SU-DHL-6 (cell line): ENCODE measurements around the gene MPEG1.

Source experiments
- H2AFZ ChIP-seq: fragments of 200-600 bp; sonication (generic); 2 replicates; pipeline ENCODE4 v1.6.1; 2014; ENCODE audit warnings: low read depth, mild to moderate bottlenecking, moderate library complexity, mixed read lengths, antibody characterized with exemption, low read length; ENCODE audit not compliant: severe bottlenecking
- H3F3A ChIP-seq: fragments of 200-600 bp; shearing (Covaris generic); 2 replicates; pipeline ENCODE4 v1.6.0; 2016; ENCODE audit warnings: antibody characterized with exemption, mild to moderate bottlenecking; ENCODE audit not compliant: insufficient read depth
- H3K27ac ChIP-seq: fragments of 200-600 bp; sonication (generic); 2 replicates; pipeline ENCODE4 v1.5.1; 2016; ENCODE audit warnings: low read depth, mild to moderate bottlenecking, low read length, moderate library complexity, mixed read lengths
- H3K27me3 ChIP-seq: fragments of 200-600 bp; sonication (generic), shearing (Covaris generic); 2 replicates; pipeline ENCODE4 v1.6.0; 2014; ENCODE audit warnings: mild to moderate bottlenecking, low read length
- H3K36me3 ChIP-seq: fragments of 200-600 bp; sonication (generic); 2 replicates; pipeline ENCODE4 v1.6.1; 2014; ENCODE audit warnings: mild to moderate bottlenecking, low read length, mixed read lengths
- H3K4me2 ChIP-seq: fragments of 300-600, 200-600 bp; shearing (Covaris generic), sonication (generic); 2 replicates; pipeline ENCODE4 v1.6.0; 2014; ENCODE audit warnings: low read length, low read depth, mild to moderate bottlenecking; ENCODE audit not compliant: poor library complexity, severe bottlenecking
- H3K4me3 ChIP-seq: fragments of 200-600 bp; sonication (generic); 2 replicates; pipeline ENCODE4 v1.5.1; 2014; ENCODE audit warnings: antibody characterized with exemption, low read length, mild to moderate bottlenecking, mixed read lengths; ENCODE audit not compliant: insufficient read depth, poor library complexity, severe bottlenecking
- H3K79me2 ChIP-seq: fragments of 200-600 bp; sonication (generic); 2 replicates; pipeline ENCODE4 v1.6.1; 2014; ENCODE audit warnings: mild to moderate bottlenecking, low read length, moderate library complexity; ENCODE audit not compliant: insufficient read depth
- H3K9ac ChIP-seq: fragments of 200-600 bp; sonication (generic); 2 replicates; pipeline ENCODE4 v1.7.0; 2014; ENCODE audit warnings: mild to moderate bottlenecking, low read length
- H3K9me2 ChIP-seq: fragments of 200-600 bp; sonication (generic); replicated peaks from 2 replicates; pipeline ENCODE4 v1.6.1; 2014; ENCODE audit warnings: low read length; ENCODE audit not compliant: insufficient read depth
- H3K9me3 ChIP-seq: fragments of 200-600 bp; sonication (generic); 2 replicates; pipeline ENCODE4 v1.6.1; 2014; ENCODE audit warnings: low read length, mixed read lengths; ENCODE audit not compliant: insufficient read depth
- H4K20me1 ChIP-seq: fragments of 200-600 bp; sonication (generic); 2 replicates; pipeline ENCODE4 v1.6.1; 2014; ENCODE audit warnings: low read depth, mild to moderate bottlenecking, antibody characterized with exemption, low read length, moderate library complexity, mixed read lengths
- EZH2phosphoT487 ChIP-seq: fragments of 200-600 bp; sonication (generic), shearing (Covaris generic); conservative IDR thresholded peaks from 2 replicates; pipeline ENCODE4 v1.6.1; 2018; ENCODE audit warnings: mild to moderate bottlenecking, antibody characterized with exemption, low read length, moderate library complexity, mixed read lengths
- TF ChIP-seq, protein P1 (sequence below): fragments of 200-600 bp; sonication (generic); IDR thresholded peaks from one replicate; pipeline ENCODE4 v1.5.1; 2017; ENCODE audit warnings: antibody characterized with exemption, mild to moderate bottlenecking, low read length, moderate library complexity; ENCODE audit not compliant: insufficient read depth, poor library complexity, severe bottlenecking

MPEG1 gene

DNA sequence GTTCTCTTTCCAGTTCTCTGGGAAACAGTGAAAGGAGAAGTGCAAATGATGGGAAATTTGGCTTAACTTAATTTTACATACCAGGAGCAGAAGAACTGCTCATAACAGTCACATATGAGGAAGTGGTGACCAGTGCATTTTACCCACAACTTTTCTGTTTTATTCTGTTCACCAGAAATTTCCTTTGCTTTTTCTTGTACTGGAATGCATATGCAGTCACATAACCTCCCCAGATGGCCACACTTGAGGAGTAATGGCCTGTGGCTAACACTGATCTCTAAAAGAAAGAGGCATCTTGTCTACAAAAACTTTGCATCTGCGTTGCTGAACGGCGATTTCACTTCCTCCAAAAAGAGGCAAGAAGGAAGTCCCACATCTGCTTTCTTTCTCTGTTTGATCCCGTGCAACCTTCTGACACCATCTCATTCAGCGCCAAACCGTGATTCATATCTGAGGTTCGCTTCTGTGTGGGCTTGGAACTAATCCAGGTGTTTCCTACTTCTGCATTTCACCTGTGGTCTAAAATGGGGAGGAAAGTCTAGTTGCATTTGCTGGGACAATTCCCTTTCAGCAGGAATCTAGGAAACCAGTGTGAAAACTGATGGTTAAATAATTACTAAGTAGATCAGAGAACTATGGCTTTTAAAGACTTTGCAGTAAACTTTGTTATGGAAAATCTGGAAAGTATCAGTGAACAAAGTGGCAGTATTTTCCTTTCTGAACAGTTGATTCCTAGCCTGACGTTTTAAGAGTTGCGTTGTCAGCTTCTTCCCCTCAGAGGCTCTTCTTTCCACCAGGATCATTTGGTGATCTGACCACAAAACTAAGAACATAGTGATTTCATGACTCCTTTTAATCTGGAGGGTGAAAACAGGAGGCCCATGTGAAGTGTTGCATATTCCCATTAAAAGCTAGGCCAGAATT is 4.2 kb upstream of the MPEG1 start:
- H3K9me3 ChIP-seq, result no peaks in the 10 kb centered on the region
- no peaks in the 10 kb centered on the region for H3K27me3 ChIP-seq
- no peaks in the 10 kb centered on the region for H3F3A ChIP-seq
- no peak overlapping the region for H2AFZ ChIP-seq
- no peak overlapping the region; the same call in 1 of the 2 replicates for H3K9ac ChIP-seq
- H3K27ac ChIP-seq, result peak overlapping the region; percentile 71
- no peaks in the 10 kb centered on the region for H3K79me2 ChIP-seq
- peak overlapping the region; percentile 34 for H3K4me2 ChIP-seq
- no peaks in the 10 kb centered on the region for H3K9me2 ChIP-seq
- no peak overlapping the region for H3K4me3 ChIP-seq
- no peaks in the 10 kb centered on the region for H4K20me1 ChIP-seq
- TF ChIP-seq, protein P1, sequence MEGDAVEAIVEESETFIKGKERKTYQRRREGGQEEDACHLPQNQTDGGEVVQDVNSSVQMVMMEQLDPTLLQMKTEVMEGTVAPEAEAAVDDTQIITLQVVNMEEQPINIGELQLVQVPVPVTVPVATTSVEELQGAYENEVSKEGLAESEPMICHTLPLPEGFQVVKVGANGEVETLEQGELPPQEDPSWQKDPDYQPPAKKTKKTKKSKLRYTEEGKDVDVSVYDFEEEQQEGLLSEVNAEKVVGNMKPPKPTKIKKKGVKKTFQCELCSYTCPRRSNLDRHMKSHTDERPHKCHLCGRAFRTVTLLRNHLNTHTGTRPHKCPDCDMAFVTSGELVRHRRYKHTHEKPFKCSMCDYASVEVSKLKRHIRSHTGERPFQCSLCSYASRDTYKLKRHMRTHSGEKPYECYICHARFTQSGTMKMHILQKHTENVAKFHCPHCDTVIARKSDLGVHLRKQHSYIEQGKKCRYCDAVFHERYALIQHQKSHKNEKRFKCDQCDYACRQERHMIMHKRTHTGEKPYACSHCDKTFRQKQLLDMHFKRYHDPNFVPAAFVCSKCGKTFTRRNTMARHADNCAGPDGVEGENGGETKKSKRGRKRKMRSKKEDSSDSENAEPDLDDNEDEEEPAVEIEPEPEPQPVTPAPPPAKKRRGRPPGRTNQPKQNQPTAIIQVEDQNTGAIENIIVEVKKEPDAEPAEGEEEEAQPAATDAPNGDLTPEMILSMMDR, result no peak
- TF ChIP-seq EZH2phosphoT487, result no peak
- H3K36me3 ChIP-seq, result no peaks in the 10 kb centered on the region

DNA sequence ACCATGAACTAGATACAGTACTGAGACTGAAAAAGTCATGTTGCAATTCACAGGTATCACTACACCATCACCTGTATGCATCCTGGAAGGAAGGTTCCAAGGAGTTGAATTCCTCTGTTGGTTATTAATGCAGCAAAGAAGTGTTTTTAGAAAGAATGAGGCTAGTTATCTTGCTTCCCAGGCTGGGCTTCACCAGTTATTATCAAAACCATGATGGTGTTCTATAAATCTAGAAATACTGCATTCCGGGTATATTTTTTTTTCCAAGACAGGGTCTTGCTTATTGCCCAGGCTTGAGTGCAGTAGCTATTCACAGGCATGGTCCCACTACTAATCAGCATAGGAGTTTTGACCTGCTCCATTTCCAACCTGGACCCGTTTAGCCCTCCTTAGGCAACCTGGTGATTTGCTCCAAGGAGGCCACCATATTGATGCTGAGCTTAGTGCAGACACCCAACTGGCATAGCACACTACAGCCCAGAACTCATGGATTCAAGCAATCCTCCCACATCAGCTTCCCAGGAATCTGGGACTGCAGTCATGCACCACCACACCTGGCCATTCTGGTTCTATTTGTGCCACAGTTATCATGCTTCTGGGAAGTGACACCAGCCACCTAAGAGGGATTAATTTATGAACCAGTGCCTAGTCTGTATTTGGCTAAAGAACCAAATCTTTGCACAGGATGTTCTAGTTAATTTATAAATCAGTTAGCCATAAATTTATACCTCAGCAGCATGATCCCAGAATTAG is 1.6 kb upstream of the MPEG1 start:
- no peaks in the 10 kb centered on the region for H3K27me3 ChIP-seq

DNA sequence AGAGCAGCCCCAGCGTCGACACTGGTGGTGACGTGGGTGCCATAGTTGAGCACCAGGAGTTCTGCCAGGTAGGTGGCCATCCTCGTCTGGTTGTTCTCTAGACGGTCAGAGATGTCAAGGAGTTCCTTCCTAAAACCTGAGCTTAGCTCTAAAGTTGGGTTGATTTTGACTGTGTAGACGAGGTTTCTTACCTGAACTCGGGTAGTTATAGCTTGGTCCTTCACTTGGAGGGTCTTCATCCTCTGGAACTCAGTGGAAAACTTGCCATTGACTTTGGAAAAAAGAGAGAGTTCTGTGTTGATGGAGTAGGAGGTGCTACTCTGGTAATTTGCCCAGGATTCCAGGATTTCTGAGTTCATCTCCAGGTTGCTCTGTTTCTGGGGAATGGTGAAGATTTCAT is 505 bp downstream of the MPEG1 start:
- no peak overlapping the region for H3K27ac ChIP-seq
- 0 out of 2 replicates have a peak, but pooled peaks cover 5% of the 10 kb centered on the region for H3F3A ChIP-seq
- no peaks in the 10 kb centered on the region for H3K9me3 ChIP-seq
- no peak overlapping the region for H2AFZ ChIP-seq
- H3K9ac ChIP-seq, result no peak overlapping the region
- H3K27me3 ChIP-seq, result no peaks in the 10 kb centered on the region
- H4K20me1 ChIP-seq, result no peaks in the 10 kb centered on the region
- peak overlapping the region; percentile 34 for H3K4me2 ChIP-seq
- H3K4me3 ChIP-seq, result no peak overlapping the region
- H3K36me3 ChIP-seq, result no peaks in the 10 kb centered on the region
- H3K9me2 ChIP-seq, result no peaks in the 10 kb centered on the region
- no peaks in the 10 kb centered on the region for H3K79me2 ChIP-seq
- TF ChIP-seq EZH2phosphoT487, result no peak
- TF ChIP-seq, protein P1, result no peak

More for the DNA sequence above, 1.6 kb upstream of the MPEG1 start:
- Histone ChIP-seq H3F3A (no peaks in the 10 kb centered on the region), H3K36me3 (no peaks in the 10 kb centered on the region), H4K20me1 (no peaks in the 10 kb centered on the region), H3K27ac (no peak overlapping the region), H3K79me2 (no peaks in the 10 kb centered on the region), H3K9me2 (no peaks in the 10 kb centered on the region), H3K4me3 (no peak overlapping the region), H3K9ac (no peak overlapping the region), H3K9me3 (no peaks in the 10 kb centered on the region), H3K4me2 (no peak overlapping the region), H2AFZ (no peak overlapping the region)
- TF ChIP-seq EZH2phosphoT487, result no peak
- TF ChIP-seq, protein P1, result no peak
